Umbilical cord (tissue), 2 donors: ENCODE data around the gene AIFM2. TPM values are rescaled to one million over a fixed set of nuclear protein-coding genes. Genes with fewer than 3 reads are reported as not detected.
"Not testable (repeated sequence)": the region's sequence is repeated elsewhere in the genome, so short reads cannot be mapped to it uniquely, and the experiment has no call there.

ENCODE experiments used
- DNase-seq: peaks from one replicate; pipeline ENCODE4 v3.0.0-alpha.2; 2015; ENCODE audit warnings: low spot score
- total RNA-seq: library from RNA; depleted of rRNA; stranded (reverse); fragments of >200 nt; gene quantifications from one replicate; pipeline ENCODE4 v1.2.3, GENCODE V29; 2014; ENCODE audit warnings: low replicate concordance; ENCODE audit not compliant: insufficient read depth

The AIFM2 gene
- 2.6 TPM for total RNA-seq

- DNase-seq = peak; percentile 52
These were observed at the start of gene AIFM2 for GRCh38 chr10:70132098-70133029. AIFM2 (minus strand) TSS chr10:70132825; CDS start chr10:70124084, 8,741 bp downstream.

GRCh38 chr10:70179209-70179608 is 46.6 kb upstream of the AIFM2 start:
- not testable (repeated sequence) for DNase-seq

- DNase-seq = peak; percentile 48
These were observed 45.6 kb upstream of the AIFM2 start for GRCh38 chr10:70178139-70178725.

GRCh38 chr10:70176441-70176840 is 43.8 kb upstream of the AIFM2 start:
- DNase-seq = no peak

- DNase-seq = peak; percentile 19
These were observed 42.9 kb upstream of the AIFM2 start for GRCh38 chr10:70175516-70175915.

GRCh38 chr10:70174058-70174741 is 41.6 kb upstream of the AIFM2 start:
- no peak for DNase-seq

GRCh38 chr10:70169649-70170364 is 37.2 kb upstream of the AIFM2 start:
- no peak for DNase-seq

GRCh38 chr10:70169011-70169410 is 36.4 kb upstream of the AIFM2 start:
- peak; percentile 74 for DNase-seq

GRCh38 chr10:70167246-70167645 is 34.6 kb upstream of the AIFM2 start:
- DNase-seq = no peak

GRCh38 chr10:70166394-70166793 is 33.8 kb upstream of the AIFM2 start:
- DNase-seq = no peak

- DNase-seq = no peak
These were observed 31.5 kb upstream of the AIFM2 start for GRCh38 chr10:70164163-70164562.

- no peak for DNase-seq
These were observed 30.8 kb upstream of the AIFM2 start for GRCh38 chr10:70163448-70163847.

- no peak for DNase-seq
These were observed 30.2 kb upstream of the AIFM2 start for GRCh38 chr10:70162892-70163201.

GRCh38 chr10:70162151-70162891 is 29.7 kb upstream of the AIFM2 start:
- DNase-seq = no peak

GRCh38 chr10:70160798-70161197 is 28.2 kb upstream of the AIFM2 start:
- DNase-seq = no peak

- DNase-seq = not testable (repeated sequence)
These were observed 26.7 kb upstream of the AIFM2 start for GRCh38 chr10:70159366-70159765.

- no peak for DNase-seq
These were observed 25.5 kb upstream of the AIFM2 start for GRCh38 chr10:70158113-70158512.

GRCh38 chr10:70155255-70155838 is 22.7 kb upstream of the AIFM2 start:
- DNase-seq = no peak

- no peak for DNase-seq
These were observed 15.9 kb upstream of the AIFM2 start for GRCh38 chr10:70148516-70148915.

- no peak for DNase-seq
These were observed 14.6 kb upstream of the AIFM2 start for GRCh38 chr10:70147259-70147625.
